Upper lobe of left lung (tissue), 6 donors: ENCODE results near the gene RPS6KA2. TPM values are rescaled to one million over a fixed set of nuclear protein-coding genes. Genes with fewer than 3 reads are reported as not detected.

Source experiments
- ATAC-seq, 2 donors: fragments of 200-7000 bp; cut with Tn5 transposase; one replicate each; pipeline ENCODE4 v1.9.1; 2022; ENCODE audit warnings: mild to moderate bottlenecking in 2 of 2, moderate library complexity in 2 of 2; ENCODE audit not compliant: low FRiP score in 2 of 2
- DNase-seq, 2 donors: peaks; one replicate each; pipeline ENCODE4 v3.0.0-alpha.2; 2019 to 2020
- H3K27ac ChIP-seq, 4 donors: fragments of 200-600 bp; sonication (generic); one replicate each; pipeline ENCODE4 v1.5.1; 2016 to 2019
- H3K27me3 ChIP-seq, 4 donors: fragments of 200-600 bp; sonication (generic); one replicate each; pipeline ENCODE4 v1.5.1; 2017 to 2019
- H3K36me3 ChIP-seq, 4 donors: fragments of 200-600 bp; sonication (generic); one replicate each; pipeline ENCODE4 v1.5.1; 2016 to 2019
- H3K4me1 ChIP-seq, 4 donors: fragments of 200-600 bp; sonication (generic); one replicate each; pipeline ENCODE4 v1.5.1; 2018 to 2019
- H3K4me3 ChIP-seq, 4 donors: fragments of 200-600 bp; sonication (generic); one replicate each; pipeline ENCODE4 v1.5.1; 2017 to 2019; ENCODE audit warnings: mild to moderate bottlenecking in 2 of 4, moderate library complexity in 1 of 4
- H3K9me3 ChIP-seq, 4 donors: fragments of 200-600 bp; sonication (generic); one replicate each; pipeline ENCODE4 v1.5.1; 2018 to 2019
- CTCF ChIP-seq, 6 experiments: fragments of 450-650 bp in 4 of 6; fragments of 200-600 bp in 2 of 6; sonication (generic) in 2 of 6; IDR thresholded peaks; one replicate each; pipeline ENCODE4 v1.5.1; 2016 to 2019; ENCODE audit warnings: antibody characterized with exemption in 6 of 6
- EP300 ChIP-seq, 4 donors: sonication (generic); formaldehyde crosslinking; IDR thresholded peaks; one replicate each; pipeline ENCODE4 v1.5.1; 2017; ENCODE audit warnings: antibody characterized with exemption in 4 of 4, control low read depth in 2 of 4
- POLR2A ChIP-seq, 4 donors: fragments of 450-650 bp; IDR thresholded peaks; one replicate each; pipeline ENCODE4 v1.5.1; 2016 to 2017; ENCODE audit warnings: antibody characterized with exemption in 4 of 4, mild to moderate bottlenecking in 2 of 4
- POLR2AphosphoS5 ChIP-seq, 2 donors: sonication (generic); formaldehyde crosslinking; IDR thresholded peaks; one replicate each; pipeline ENCODE4 v1.5.1; 2017; ENCODE audit warnings: antibody characterized with exemption in 2 of 2
- WGBS, 2 donors: methylation state at CpG; one replicate each; pipeline ENCODE4 v1.1.5; 2017 to 2018; 5-methylcytosine and 5-hydroxymethylcytosine counted together
- total RNA-seq, 6 donors: library from RNA; depleted of rRNA in 4 of 6; stranded (reverse); fragments of >200 nt in 4 of 6; gene quantifications; one replicate each; pipeline versions ENCODE4 v1.1.0 to v1.2.1, GENCODE V29; 2016 to 2021
- donor health status: DM: no; HTN: no; CAD: no; lungs with moderate emphysema.
- donor health status: DM: no; HTN: yes; CAD: no; lungs with severe emphysema.

The RPS6KA2 gene
- total RNA-seq, 6 donors from 2014 or later: 101 to 233 (median 168) TPM

- peak; percentile 78 to 91 for DNase-seq
- peak; percentile 3 to 57 for ATAC-seq
- WGBS, 2 donors: 0 to 1% methylated on average over 37 to 61 of the region's 61 CpGs
- H3K36me3 ChIP-seq: no peaks in the 10 kb centered on the region
- H3K9me3 ChIP-seq: no peaks in the 10 kb centered on the region
- H3K27ac ChIP-seq: peak overlapping the region; percentile 87 to 96 (median 88)
- H3K27me3 ChIP-seq: no peaks in the 10 kb centered on the region
- peaks cover 26 to 47% (median 38%) of the 10 kb centered on the region in 4 donors for H3K4me1 ChIP-seq
- peak overlapping the region; percentile 49 to 91 (median 64) for H3K4me3 ChIP-seq
- TF ChIP-seq EP300 (IDR thresholded peaks at IDR 0.05): peak in 2 of 4 donors; percentile 70 to 76
- TF ChIP-seq CTCF (IDR thresholded peaks at IDR 0.05): no peak
- TF ChIP-seq POLR2A (IDR thresholded peaks at IDR 0.05): no peak
- TF ChIP-seq POLR2AphosphoS5 (IDR thresholded peaks at IDR 0.05): peak; percentile 4 to 30
Measured at GRCh38 chr6:166627875-166628801, 1.1 kb upstream of the RPS6KA2 start.

GRCh38 chr6:166626177-166627032, 646 bp downstream of the RPS6KA2 start:
- Histone ChIP-seq H3K27ac (peak overlapping the region; percentile 87 to 96 (median 90)), H3K36me3 (no peaks in the 10 kb centered on the region), H3K4me1 (peaks cover 43 to 63% (median 53%) of the 10 kb centered on the region in 4 donors), H3K27me3 (no peaks in the 10 kb centered on the region), H3K4me3 (peak overlapping the region; percentile 44 to 91 (median 76)), H3K9me3 (no peaks in the 10 kb centered on the region)
- DNase-seq: peak; percentile 38 to 88
- no peak for ATAC-seq
- TF ChIP-seq POLR2AphosphoS5 (IDR thresholded peaks at IDR 0.05) (no peak), CTCF (IDR thresholded peaks at IDR 0.05) (no peak), POLR2A (IDR thresholded peaks at IDR 0.05) (no peak), EP300 (IDR thresholded peaks at IDR 0.05) (no peak)
- 2 to 3% methylated on average over 18 to 57 of the region's 66 CpGs for WGBS, 2 donors

GRCh38 chr6:166625356-166625755, 1.7 kb downstream of the RPS6KA2 start:
- peaks cover 53 to 72% (median 64%) of the 10 kb centered on the region in 4 donors for H3K4me1 ChIP-seq
- WGBS, 2 donors: 37 to 45% methylated on average over 5 of the region's 5 CpGs
- no peaks in the 10 kb centered on the region for H3K9me3 ChIP-seq
- H3K36me3 ChIP-seq: no peaks in the 10 kb centered on the region
- no peaks in the 10 kb centered on the region for H3K27me3 ChIP-seq
- TF ChIP-seq EP300 (IDR thresholded peaks at IDR 0.05) (peak in 1 of 4 donors; percentile 47), POLR2A (IDR thresholded peaks at IDR 0.05) (peak in 1 of 4 donors; percentile 22), CTCF (IDR thresholded peaks at IDR 0.05) (no peak), POLR2AphosphoS5 (IDR thresholded peaks at IDR 0.05) (peak; percentile 62 to 69)
- ATAC-seq: no peak
- H3K27ac ChIP-seq: peak overlapping the region; percentile 87 to 96 (median 90)
- H3K4me3 ChIP-seq: peak overlapping the region in 3 of 4 donors; percentile 72 to 91 (median 79)
- peak in 1 of 2 donors; percentile 49 for DNase-seq

- no peaks in the 10 kb centered on the region for H3K27me3 ChIP-seq
- TF ChIP-seq EP300 (IDR thresholded peaks at IDR 0.05): peak in 3 of 4 donors; percentile 34 to 97 (median 94)
- no peak for TF ChIP-seq CTCF (IDR thresholded peaks at IDR 0.05)
- TF ChIP-seq POLR2AphosphoS5 (IDR thresholded peaks at IDR 0.05): peak; percentile 85 to 87
- peak in 1 of 4 donors; percentile 50 for TF ChIP-seq POLR2A (IDR thresholded peaks at IDR 0.05)
- WGBS, 2 donors: 36 to 38% methylated on average over 4 of the region's 4 CpGs
- ATAC-seq (peak; percentile 10 to 19), DNase-seq (peak in 1 of 2 donors; percentile 88)
- H3K4me3 ChIP-seq: peak overlapping the region in 1 of 4 donors; percentile 79
- peak overlapping the region; percentile 87 to 96 (median 90) for H3K27ac ChIP-seq
- no peaks in the 10 kb centered on the region for H3K9me3 ChIP-seq
- no peaks in the 10 kb centered on the region for H3K36me3 ChIP-seq
- H3K4me1 ChIP-seq: peaks cover 63 to 81% (median 73%) of the 10 kb centered on the region in 4 donors
Measured at GRCh38 chr6:166624275-166624674, 2.8 kb downstream of the RPS6KA2 start.
